T-helper 22 cell (primary cell): Measurements from ENCODE around the gene FDXACB1.

Experiments
- DNase-seq: peaks from one replicate; pipeline ENCODE4 v3.0.0-alpha.2; 2020; ENCODE audit warnings: low read depth

FDXACB1 gene

DNA sequence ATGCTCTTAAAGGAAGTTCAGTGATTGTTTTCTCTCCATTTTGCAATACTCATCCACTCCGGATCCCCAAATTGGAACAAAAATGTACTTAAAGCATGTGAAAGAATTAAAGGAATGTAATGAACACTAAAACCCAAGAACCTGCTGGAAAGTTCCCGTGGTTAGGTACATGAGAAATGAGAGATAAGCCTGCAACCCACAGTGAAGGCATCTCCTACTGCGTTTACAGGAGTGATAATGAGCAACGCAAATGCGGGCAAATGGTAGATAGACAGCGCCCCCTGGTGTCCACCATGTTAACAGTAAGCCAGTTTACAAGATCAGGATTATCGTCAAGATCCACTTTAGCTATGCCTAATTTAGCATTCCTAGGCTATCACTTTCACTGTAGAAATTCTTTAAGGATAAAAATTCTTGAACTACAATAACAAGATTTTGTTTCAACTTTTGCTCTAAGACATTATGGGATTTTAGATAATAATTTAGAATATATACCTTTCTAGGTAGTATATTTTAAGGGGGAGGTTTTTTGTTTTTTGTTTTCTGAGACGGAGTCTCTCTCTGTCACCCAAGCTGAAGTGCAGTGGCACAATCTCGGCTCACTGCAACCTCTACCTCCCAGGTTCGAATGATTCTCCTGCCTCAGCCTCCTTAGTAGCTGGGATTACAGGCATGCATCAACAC lies 37.5 kb downstream of the FDXACB1 start:
- DNase-seq = peak; percentile 60

GRCh38 chr11:111840143-111840542 lies 38.8 kb downstream of the FDXACB1 start:
- no peak for DNase-seq

DNA sequence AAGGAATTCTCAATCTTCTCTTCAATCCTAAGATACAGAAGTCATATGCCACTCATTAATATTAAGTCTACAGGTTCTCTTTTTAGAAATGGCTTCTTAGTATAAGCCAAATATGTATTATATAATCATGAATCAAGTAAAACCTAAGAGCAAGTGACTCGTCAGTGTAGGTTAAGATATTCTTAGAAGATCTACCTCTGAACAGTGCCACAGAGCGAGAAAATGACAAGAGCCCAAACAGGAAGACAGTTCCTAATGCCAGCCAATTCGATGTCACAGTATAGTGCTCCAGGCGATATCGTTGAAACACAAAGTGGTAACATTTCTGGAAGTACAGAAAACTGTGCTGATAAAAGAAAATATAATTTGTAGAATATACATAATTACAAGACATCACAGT lies 40.9 kb downstream of the FDXACB1 start:
- no peak for DNase-seq

DNA sequence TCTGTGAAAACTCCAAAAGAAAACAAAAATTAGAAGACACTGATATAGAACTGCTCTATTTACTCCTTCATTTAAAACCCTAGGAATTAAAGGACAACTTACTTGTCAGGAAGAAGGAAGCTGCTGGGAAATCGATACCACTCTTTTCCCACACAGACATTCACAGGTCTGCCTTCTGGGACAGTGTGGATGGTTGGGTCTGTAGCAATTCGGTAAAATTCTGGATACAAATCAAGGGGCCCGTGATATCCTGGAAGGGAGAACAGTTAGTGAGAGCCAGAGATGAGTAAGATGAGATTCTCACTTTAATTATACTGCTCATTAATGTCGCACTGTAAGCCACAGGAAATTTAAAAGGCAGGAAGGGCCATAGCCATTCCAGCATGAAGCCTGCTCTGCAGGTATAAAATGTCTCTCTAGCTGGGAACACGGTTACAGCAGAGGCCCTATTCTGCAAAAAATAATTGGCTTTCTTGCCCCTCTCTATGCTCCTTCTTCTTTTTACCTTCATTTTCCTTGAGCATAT lies 41.5 kb downstream of the FDXACB1 start:
- no peak for DNase-seq

- no peak for DNase-seq
Observed at GRCh38 chr11:111836721-111837120, 42.2 kb downstream of the FDXACB1 start.

DNA sequence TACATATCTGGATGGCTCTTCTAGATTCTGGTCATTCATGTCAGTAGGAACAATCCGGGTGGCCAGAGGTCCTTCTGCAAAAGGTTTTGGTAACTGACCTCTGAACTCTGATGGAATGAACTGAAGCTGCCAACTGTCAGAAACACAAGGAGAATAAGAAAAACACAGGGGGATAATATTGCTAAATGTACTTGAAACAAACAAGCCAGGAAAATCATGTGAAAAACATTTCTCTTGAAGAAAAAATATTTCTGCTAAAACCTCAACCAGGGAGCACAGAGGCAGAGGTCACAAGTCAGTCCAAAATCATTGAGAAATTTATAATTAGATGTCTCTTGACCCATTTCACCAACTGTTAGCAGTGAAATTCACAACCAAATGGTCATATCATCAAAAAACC lies 42.8 kb downstream of the FDXACB1 start:
- DNase-seq = no peak

DNA sequence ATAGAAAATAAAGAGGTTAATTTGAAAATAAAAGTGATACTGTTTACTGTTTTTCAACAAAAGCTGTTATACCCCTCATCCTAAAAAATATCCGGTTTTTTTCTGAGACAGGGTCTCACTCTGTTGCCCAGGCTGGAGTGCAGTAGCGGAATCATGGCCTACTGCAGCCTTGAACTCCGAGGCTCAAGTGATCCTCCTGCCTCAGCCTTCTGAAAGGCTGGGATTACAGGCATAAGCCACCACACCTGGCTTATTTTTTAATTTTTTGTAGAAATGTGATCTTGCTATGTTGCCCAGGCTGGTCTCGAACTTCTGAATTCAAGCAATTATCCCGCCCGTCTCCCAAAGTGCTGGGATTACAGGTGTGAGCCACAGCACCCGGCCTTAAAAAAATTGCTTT lies 43.3 kb downstream of the FDXACB1 start:
- DNase-seq = no peak

- DNase-seq = no peak
Observed at GRCh38 chr11:111834432-111835163, 44.4 kb downstream of the FDXACB1 start.

DNA sequence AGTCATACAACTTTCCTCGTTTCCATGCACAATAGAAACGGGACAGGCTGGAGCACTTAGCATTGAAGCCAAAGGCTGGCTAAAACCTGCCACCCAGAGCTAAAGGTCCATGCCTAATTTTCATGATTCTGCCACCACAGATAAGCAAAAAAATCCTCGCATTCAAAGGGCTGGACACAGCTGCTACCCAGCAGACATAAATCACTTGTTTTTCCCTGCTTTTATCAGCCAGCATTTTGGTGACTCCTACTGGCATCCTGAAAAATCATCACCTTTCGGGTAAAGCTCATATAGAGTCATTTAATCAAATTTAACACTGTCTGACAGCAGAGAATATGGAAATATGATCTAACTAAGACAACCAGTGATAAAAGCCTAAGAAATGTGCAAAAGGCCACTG lies 45.4 kb downstream of the FDXACB1 start:
- no peak for DNase-seq

GRCh38 chr11:111829185-111829968 lies 49.6 kb downstream of the FDXACB1 start:
- no peak for DNase-seq

DNA sequence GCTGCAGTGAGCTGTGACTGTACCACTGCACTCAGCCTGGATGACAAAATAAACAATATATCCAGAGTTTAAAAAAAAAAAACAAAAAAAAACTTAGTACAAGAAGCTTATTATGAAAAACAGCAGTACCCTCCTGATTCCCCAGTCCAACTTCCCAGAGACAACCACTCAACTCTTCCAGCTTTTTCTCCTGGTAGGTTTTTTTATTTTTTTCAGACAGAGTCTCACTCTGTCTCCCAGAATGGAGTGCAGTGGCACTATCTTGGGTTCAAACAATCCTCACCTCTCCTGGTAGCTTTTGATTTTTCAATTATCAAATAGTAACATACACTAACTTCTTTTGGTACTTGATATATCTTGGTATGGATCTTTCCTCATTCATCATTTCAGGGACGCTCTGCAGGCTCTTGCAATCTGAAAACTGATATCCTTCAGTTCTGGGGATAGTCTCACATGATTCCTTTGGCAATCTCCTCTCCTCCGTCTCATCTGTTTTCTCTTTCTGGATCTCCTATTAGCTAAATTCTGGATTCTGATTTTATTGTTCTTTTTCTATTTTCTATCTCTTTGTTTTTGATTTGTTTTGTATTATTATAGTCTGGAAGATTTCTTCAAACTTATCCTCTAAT lies 52.5 kb downstream of the FDXACB1 start:
- no peak for DNase-seq
